ENCODE data around the gene GMDS.

DNA sequence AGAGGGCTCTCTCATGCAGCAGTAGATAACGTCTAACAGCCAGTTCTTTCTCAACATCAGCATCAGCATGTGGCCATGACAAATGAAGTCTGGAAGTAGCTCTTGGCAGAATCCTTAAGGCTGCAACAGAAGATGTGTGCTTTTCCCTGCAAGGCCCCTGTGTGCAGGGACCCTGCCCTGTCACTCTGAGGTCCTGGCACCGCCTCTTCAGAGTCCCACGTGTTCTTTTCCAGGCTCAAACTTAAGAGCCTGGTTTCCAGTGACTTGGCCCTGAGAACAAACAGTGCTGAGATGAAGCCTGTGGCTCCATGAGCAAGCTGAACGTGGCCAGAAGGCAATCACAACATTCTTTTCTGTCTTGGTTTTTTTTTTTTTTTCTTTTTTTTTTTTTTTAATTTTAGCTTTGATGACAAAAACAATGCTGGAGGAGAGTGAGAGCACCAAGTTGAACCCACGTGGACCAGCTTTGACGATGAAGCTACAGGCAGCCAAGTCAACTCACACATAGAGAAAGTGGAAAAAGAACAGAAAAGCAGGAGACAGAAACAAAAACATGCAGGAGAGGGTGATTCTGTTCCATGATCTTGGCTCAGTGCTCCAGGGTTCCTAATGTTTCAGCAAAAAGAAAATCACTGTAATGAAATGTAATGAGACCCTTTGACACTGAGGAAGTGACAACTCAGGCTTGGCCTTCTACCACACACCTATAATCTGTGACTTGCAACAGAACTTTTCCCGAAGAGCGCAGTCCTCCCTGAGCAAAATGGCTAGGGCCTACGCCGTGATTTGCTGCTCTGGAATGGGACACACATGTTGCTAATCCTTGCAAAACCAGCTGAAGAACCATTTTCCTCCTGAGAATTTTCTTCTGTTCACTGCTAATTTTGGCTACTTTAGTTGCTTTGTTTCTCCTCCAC is 549.6 kb downstream of the GMDS start:
- no peak for TF ChIP-seq ZNF234 (CRISPR knock-in tag; conservative IDR thresholded peaks at IDR 0.05)
- no peak for TF ChIP-seq POLR2A (IDR thresholded peaks at IDR 0.05; ENCODE audit: insufficient read depth in 1 of 2, low read depth in 2 of 2, low read length in 2 of 2)
- TF ChIP-seq, protein P1, sequence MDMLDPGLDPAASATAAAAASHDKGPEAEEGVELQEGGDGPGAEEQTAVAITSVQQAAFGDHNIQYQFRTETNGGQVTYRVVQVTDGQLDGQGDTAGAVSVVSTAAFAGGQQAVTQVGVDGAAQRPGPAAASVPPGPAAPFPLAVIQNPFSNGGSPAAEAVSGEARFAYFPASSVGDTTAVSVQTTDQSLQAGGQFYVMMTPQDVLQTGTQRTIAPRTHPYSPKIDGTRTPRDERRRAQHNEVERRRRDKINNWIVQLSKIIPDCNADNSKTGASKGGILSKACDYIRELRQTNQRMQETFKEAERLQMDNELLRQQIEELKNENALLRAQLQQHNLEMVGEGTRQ (IDR thresholded peaks at IDR 0.05; ENCODE audit: low read depth, low read length): no peak
- TF ChIP-seq, protein P1 (CRISPR knock-in tag; IDR thresholded peaks at IDR 0.05; ENCODE audit: borderline replicate concordance): no peak
- TF ChIP-seq ZNF331 (CRISPR knock-in tag; IDR thresholded peaks at IDR 0.05): no peak
